GM21576 (cell line): ENCODE measurements around the gene SMOC1.

Source experiments
- ATAC-seq: cut with Tn5 transposase; IDR thresholded peaks from one replicate; pipeline ENCODE4 v1.9.1; 2021; ENCODE audit warnings: mild to moderate bottlenecking, moderate library complexity; ENCODE audit not compliant: unreplicated experiment

Gene SMOC1

DNA sequence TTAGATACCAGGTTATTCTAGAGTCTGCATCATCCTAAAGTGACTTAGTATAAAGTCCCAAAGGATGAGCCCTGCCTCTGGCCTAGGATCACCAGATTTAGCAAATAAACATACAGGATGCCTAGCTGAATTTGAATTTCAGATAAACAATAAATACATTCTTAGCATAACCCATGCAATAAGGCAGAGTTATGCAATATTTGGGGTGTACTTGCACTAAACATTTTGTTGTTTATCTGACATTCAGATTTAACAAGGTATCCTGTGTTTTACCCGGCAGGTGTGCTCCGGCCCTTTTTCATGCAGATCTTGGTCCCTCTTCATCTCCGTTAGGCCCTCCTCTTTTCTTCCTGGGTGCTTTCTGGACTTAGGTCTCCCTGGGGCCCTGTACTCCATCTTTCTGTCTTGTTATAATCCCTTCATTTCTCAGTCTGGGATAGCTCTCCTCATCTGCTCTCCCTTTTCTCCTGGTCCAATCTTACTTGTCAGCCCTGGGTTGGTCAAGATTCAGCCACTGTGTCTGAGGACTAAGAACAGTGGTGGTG is 18.1 kb upstream of the SMOC1 start:
- no peak for ATAC-seq

DNA sequence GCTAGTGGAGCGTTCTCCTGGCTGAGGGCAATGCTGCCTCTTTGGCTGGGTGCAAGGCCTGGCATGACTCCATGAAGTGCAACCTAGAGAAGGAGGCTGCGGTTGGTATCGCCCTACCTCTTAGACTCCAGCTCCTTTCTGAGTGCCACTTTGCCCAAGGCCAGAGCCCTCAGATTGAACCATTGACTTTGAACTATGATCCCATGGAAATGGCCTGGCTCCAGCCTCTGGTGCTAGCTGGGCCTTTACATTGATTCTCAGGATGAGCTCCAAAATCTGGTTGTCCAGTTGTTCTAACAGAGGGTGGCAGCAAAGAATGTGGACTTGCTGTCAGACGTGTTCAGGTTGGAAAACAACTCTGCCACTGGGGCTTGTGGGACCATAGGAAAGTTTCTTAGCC is 16.1 kb upstream of the SMOC1 start:
- ATAC-seq = no peak

GRCh38 chr14:69865701-69866365 is 13.4 kb upstream of the SMOC1 start:
- ATAC-seq = no peak

- no peak for ATAC-seq
Observed at GRCh38 chr14:69868363-69868963, 10.8 kb upstream of the SMOC1 start.

- no peak for ATAC-seq
Observed at GRCh38 chr14:69870613-69871012, 8.6 kb upstream of the SMOC1 start.

DNA sequence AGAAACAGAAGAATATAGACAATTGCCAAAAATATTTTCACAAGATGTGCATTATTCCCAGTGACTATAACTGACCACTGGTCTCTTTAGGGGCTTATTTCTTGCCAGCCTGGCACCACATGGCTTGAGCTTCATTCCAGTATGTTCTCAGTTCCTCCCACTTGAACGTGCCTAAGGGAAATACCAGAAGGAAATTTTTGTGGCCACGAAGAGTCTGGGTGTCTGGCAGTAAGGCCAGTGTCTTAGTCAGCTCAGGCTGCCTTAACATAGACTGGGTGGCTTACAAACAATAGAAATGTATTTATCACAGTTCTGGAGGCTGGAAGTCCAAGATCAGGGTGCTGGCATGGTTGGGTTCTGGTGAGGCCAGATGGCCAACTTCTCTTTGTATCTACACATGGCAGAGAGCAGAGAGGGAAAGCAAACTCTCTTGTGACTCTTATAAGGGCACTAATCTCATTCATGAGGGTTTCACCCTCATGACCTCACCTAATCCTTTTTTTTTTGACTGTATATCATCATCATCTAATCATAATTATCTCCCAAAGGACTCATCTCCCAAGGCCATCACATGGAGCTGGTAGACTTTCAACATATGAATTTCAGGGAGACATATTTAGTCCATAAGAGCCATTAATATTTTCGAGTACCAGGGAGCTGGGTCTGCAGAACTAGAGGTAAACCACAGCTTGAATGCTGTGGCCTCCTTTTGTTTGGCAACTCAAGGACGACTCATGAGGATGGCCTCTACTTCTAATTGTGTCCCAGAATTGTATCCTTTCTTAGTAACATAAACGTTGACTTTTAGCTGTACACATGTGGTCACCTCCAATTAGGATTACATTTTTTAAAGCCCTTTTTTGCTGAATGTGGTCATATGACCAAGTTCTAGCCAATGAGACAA is 5.1 kb upstream of the SMOC1 start:
- ATAC-seq = no peak

GRCh38 chr14:69876221-69876847 is 2.9 kb upstream of the SMOC1 start:
- no peak for ATAC-seq

DNA sequence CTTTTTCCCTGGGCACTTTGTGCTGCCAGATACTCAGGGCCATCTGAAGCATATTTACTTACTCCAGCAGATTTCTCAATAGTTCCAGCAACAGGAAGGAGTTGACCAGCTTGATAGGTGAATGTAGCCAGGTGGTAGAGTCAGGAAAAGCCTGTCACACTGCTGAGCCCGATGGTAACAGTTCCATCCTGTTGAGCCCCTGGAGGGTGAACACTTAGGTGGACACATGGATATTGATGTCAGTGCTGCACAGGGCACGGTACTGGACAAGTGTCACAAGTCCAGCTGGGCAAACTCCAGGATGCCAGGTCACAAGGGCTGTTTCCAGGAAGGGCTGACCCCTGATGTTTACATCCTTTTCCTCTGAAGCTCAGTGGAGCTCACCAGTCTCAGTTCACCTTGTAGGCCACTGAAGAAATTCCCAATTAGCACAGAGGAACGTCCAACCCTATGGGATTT is 2.3 kb upstream of the SMOC1 start:
- ATAC-seq = no peak

GRCh38 chr14:69877492-69877891 is 1.7 kb upstream of the SMOC1 start:
- ATAC-seq = no peak

- no peak for ATAC-seq
Observed at GRCh38 chr14:69878251-69878650, 965 bp upstream of the SMOC1 start.

DNA sequence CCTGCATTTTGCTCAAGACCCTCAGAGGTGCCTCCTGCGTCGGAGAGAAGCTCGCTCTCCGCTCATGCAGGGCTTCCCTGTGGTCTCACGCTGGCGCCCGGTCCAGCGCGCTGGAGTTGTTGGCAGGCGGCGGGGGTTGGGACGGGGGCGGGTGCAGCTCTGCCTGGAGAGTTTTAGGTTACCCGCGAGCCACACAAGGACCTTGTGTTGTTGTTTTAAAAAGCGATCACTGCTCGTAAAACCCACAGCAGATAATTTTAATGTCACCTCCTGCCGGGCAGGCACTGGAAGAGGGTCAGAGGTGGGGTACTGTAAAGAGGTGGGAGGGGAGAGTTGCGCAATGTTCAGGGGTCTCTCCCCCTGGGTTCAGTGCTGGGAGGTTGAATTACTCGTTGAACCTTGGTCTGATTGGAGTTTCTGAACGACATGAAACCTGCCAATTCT is 850 bp downstream of the SMOC1 start:
- no peak for ATAC-seq

- ATAC-seq = no peak
Observed at GRCh38 chr14:69880893-69881292, 1.7 kb downstream of the SMOC1 start.

DNA sequence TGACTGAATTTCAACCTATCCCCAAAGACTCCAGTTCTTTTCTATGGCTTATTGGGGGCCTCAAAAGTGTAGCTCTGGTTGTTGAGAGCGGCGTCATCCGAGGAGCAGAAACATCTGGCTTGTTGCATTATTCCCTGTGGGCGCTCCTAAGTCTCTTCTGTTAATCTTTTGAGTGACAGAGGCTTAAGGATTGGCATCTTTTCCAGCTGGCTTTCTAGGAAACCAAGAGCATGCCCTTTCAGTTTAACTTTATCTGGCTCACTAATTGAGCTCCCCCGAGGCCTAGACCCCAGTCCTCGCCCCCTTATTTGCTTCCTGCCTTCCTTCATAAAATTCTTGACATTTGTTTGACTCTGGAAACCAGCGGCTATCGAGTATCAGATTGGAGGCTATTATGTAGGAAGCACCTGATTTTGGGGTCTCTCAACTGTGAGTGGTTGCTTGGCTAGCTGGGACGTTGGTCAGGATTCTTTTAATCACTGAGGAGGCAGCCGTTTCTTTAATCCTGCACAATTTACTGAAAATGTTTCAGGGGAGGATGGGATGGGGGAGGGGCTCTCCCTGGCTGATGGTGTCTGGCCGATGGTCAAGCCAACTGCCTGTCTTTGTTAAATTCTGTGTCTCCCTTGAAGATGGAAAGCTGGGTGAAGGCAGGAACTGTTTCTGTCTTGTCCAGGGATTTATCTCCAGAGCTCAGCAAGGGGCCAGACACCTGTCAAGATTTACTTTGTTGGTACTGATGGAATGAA is 3.1 kb downstream of the SMOC1 start:
- no peak for ATAC-seq

- no peak for ATAC-seq
Observed at GRCh38 chr14:69882915-69883314, 3.7 kb downstream of the SMOC1 start.

- no peak for ATAC-seq
Observed at GRCh38 chr14:69886453-69887242, 7.4 kb downstream of the SMOC1 start.

DNA sequence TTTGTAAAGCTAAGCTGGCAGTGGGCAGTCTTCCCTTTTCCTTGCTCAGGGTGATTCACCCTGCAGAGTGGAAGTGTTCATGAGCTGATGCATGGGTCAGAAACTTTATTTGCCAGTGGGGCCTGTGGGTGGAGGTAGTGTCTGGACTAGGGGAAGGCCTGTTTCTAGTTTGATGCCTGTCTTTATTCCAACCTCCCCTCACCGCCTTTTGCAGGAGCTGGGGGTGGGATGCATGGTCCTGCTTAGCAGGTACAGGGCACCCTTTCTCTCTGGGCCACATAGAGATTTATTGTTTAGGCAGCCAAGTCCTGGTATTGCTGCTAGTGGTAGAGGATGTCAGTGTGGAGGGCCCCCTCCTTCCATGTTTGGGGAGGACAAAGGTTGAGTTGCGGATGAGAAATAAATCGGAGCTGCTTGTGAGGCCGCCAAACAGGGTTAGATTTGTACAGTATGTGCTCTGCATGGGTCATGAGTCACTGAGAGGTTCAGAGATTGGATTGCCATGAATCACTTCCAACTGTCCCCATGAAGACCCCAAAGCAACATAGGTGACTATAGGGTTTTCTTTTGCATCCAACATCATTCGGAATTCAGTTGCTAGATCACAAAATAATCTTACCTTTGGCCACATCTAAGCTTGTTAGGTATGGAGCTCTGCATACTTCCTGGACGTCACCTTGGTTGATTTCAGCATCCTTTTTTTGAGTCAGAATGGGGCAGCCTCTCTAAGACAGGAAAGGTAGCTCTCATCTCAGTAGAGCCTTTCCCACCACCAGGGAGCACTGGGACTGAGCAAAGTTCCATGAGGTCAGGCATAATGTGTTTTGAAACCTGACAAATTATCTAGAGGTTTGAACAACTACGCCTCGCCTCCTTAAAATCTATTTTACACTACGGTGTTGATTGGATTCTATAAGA is 8.8 kb downstream of the SMOC1 start:
- ATAC-seq = no peak

DNA sequence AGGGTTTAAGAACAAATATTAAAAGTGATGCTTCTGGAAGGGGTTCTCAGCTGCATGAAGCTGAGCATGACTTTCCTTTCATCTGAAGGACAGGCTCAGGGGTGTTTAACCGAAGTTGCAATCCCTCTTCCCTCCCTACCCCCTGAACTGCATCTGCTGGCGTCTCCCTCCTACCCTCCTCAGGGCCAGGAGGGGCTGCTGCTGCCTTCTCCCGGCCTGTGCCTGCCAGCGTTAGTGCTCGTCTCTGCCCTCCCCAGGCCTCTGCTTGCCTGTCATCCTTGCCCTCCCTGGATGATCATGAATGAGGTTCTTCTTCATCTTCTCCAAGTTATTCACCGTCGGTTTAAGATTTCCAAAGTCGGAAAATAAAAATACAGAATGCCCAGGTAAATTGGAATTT is 12.2 kb downstream of the SMOC1 start:
- no peak for ATAC-seq

DNA sequence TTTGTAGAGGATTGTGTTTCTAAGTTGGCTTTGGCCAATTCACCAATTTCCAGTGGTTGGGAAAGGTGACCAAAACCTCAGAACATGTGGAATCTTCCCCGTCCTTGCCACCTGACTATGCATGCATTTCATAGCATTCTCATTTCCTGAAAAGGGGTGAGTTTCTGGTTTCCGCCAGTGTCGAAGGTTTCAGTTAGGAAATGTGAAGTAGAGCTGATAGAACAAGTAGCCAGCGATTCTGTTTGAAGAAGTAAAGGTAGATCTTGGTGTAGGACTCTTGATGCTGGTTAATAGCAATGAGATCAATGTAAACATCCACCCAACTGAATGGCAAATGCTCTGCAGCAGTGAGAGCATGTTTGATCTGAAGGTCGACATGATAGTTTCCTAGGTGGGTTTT is 15.9 kb downstream of the SMOC1 start:
- no peak for ATAC-seq
